ENCODE results near the gene TMEM178B.

The TMEM178B gene

DNA sequence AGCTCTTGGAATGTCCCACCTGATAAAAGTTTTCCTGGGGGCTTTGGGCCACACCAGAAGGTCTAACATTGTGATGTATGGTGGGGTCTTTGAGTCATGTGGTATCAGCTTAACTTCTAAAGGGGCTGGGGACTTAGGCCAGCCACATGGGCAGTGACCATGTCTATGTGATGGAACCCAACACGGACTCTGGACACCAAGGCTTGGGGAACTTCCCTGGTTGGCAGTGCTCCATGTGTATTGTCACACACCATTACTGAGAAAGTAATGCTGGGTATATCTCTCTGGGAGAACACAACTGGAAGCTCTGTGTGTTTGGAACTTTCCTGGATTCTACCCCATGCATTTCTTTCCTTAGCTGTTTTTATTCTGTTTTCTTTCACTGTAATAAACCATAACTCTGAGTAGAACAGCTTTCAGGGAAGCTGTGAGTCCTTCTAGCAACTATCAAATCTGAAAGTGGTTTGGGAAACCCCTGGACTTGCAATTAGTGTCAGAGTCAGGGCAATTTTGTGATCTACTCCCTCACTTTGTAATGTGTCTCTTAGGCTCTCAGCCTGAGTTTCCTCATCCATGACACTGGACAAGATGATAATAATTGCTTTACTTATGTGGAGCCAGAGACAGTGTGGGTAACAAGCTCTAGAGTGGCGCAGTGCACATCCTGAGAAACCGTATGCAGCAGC, 448.9 kb downstream of the TMEM178B start:
- H3K4me3 ChIP-seq (replicated peaks; ENCODE audit: low read depth, low read length): no peak overlapping the region
- no peak for DNase-seq (ENCODE audit: low read depth)
- TF ChIP-seq, protein P1, sequence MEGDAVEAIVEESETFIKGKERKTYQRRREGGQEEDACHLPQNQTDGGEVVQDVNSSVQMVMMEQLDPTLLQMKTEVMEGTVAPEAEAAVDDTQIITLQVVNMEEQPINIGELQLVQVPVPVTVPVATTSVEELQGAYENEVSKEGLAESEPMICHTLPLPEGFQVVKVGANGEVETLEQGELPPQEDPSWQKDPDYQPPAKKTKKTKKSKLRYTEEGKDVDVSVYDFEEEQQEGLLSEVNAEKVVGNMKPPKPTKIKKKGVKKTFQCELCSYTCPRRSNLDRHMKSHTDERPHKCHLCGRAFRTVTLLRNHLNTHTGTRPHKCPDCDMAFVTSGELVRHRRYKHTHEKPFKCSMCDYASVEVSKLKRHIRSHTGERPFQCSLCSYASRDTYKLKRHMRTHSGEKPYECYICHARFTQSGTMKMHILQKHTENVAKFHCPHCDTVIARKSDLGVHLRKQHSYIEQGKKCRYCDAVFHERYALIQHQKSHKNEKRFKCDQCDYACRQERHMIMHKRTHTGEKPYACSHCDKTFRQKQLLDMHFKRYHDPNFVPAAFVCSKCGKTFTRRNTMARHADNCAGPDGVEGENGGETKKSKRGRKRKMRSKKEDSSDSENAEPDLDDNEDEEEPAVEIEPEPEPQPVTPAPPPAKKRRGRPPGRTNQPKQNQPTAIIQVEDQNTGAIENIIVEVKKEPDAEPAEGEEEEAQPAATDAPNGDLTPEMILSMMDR (IDR thresholded peaks at IDR 0.05; ENCODE audit: low read length, missing control alignments): no peak

DNA sequence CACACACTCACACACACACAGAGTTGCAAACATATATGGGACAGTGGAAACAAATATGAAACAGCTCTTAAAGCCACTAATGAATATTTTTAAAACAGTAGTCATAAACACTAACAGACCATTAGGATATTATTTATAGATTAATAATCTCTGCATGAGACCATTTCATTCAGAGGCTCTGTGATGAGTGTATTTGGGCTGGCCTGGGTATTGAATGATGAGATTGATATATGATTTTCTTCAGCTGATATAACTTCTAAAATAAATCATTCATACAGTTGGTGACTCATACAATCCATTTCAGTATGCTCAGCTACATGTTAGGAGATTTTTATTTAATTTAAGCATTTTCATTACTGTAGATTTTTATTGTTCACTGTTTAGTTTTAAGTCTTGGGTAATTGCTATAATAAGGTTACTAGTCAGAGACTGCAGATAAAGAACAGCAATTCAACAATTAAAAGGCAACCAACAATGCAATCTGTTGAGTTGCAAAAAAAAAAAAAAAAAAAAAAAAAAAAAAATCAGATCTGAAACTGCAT, 452.2 kb downstream of the TMEM178B start:
- H3K4me3 ChIP-seq (replicated peaks; ENCODE audit: low read depth, low read length): no peak overlapping the region
- DNase-seq (ENCODE audit: low read depth): no peak
- TF ChIP-seq, protein P1 (IDR thresholded peaks at IDR 0.05; ENCODE audit: low read length, missing control alignments): no peak

DNA sequence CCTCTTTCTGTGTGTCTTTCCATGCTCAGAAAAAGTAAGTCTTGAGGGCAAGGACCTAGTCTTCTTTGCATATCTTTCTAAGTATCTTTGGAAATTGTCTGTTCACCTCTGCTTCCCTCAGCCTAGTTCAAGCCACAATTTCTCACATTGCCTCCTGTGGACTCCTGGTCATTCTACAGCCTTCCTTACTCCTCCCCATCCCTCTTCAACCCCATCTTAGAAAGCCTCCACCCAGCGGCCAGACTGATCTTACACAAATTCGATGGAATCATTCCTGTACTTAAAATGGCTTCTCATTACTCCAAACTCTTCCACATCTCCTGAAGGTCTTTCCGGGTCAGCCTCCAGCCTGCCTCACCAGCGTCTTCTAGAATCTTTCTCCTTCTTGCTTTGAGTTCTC, 453.2 kb downstream of the TMEM178B start:
- TF ChIP-seq, protein P1 (IDR thresholded peaks at IDR 0.05; ENCODE audit: low read length, missing control alignments): no peak
- H3K4me3 ChIP-seq (replicated peaks; ENCODE audit: low read depth, low read length): no peak overlapping the region
- no peak for DNase-seq (ENCODE audit: low read depth)

DNA sequence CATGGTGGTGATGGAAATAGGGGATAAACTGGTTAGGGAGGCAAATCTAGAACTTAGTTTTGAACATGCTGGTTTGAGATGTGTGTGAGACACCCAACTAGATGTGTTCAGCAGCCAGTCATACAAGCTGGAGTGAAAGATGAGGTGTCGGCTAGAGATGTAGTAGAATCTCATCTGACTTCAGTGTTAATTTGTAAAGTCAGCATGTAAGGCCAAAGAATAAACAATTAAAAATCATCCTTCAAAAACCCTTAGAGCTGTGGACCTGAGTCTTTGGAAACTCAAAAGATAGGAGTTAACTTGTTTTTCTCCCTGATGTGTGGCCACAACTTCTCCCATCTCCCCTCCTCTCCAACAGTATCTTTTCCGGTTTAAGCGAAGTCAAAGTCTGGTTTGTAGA, 454.5 kb downstream of the TMEM178B start:
- no peak for DNase-seq (ENCODE audit: low read depth)
- TF ChIP-seq, protein P1 (IDR thresholded peaks at IDR 0.05; ENCODE audit: low read length, missing control alignments): no peak
- H3K4me3 ChIP-seq (replicated peaks; ENCODE audit: low read depth, low read length): no peak overlapping the region
